Thymus (tissue), 11 donors: ENCODE results near the gene NF1. TPM values are rescaled to one million over a fixed set of nuclear protein-coding genes. Genes with fewer than 3 reads are reported as not detected.

Source experiments
- DNase-seq, 9 donors: peaks; one replicate each; pipeline ENCODE4 v3.0.0-alpha.2; 2013; ENCODE audit warnings: low spot score in 9 of 9, low read depth in 6 of 9, missing footprints in 1 of 9
- H3K27ac ChIP-seq, 2 donors: one replicate each; pipeline ENCODE4 v1.5.1; 2013; ENCODE audit warnings: control low read depth in 1 of 2, low read depth in 1 of 2, low read length in 1 of 2, mild to moderate bottlenecking in 1 of 2, moderate library complexity in 1 of 2
- H3K27me3 ChIP-seq, 2 donors: one replicate each; pipeline ENCODE4 v1.5.1; 2013; ENCODE audit warnings: low read length in 1 of 2; ENCODE audit not compliant: control insufficient read depth in 2 of 2, insufficient read depth in 1 of 2
- H3K36me3 ChIP-seq, 2 donors: one replicate each; pipeline ENCODE4 v1.5.1; 2013; ENCODE audit warnings: low read length in 1 of 2, mild to moderate bottlenecking in 1 of 2, moderate library complexity in 1 of 2; ENCODE audit not compliant: control insufficient read depth in 2 of 2, insufficient read depth in 2 of 2
- H3K4me1 ChIP-seq, 2 donors: one replicate each; pipeline ENCODE4 v1.5.1; 2013; ENCODE audit warnings: low read length in 2 of 2; ENCODE audit not compliant: control insufficient read depth in 2 of 2, insufficient read depth in 2 of 2
- H3K4me3 ChIP-seq, 2 donors: one replicate each; pipeline ENCODE4 v1.5.1; 2013; ENCODE audit warnings: low read length in 2 of 2, control low read depth in 1 of 2, mild to moderate bottlenecking in 1 of 2
- H3K9me3 ChIP-seq, 2 donors: one replicate each; pipeline ENCODE4 v1.5.1; 2013; ENCODE audit warnings: low read length in 1 of 2, mild to moderate bottlenecking in 1 of 2; ENCODE audit not compliant: control insufficient read depth in 2 of 2, insufficient read depth in 1 of 2
- WGBS: extraction: QIAGEN DNeasy Blood & Tissue Kit; methylation state at CpG from one replicate; pipeline ENCODE4 v1.1.7; 2013; 5-methylcytosine and 5-hydroxymethylcytosine counted together
- polyA plus RNA-seq: library from polyadenylated mRNA; stranded (reverse); fragments of 200-250 nt; gene quantifications from one replicate; pipeline ENCODE4 v1.2.3, GENCODE V29; 2013
- total RNA-seq: library from RNA; stranded (reverse); fragments of 120-200 nt; gene quantifications from one replicate; pipeline ENCODE4 v1.2.4, GENCODE V29; 2013
- donor health status: healthy.

Gene NF1
- total and polyA plus RNA-seq, 2 donors: 10.3 to 16.6 TPM

DNA sequence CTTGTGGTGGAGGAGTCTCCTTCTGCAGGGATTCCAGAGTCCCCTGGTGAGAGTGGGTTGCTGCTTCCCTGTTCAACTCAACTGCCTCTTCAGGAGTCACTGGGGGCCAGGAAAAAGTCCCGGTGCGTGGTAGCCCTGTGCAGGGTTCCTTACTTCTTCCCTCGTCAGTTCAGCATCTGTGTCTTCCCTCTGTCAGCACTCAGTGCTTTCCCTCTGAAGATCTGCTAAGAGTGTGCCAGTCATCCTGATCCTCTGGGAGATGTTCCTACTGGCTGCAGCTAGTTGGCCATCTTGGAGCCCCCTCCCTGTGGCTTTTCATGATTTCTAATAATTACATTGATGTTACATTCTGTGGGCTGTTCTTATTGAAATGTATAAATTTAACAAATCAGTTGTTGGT lies 36.5 kb downstream of the NF1 start:
- 96% methylated on average over 3 of the region's 3 CpGs for WGBS
- Histone ChIP-seq H3K4me1 (peaks cover 0 to 2% of the 10 kb centered on the region in 2 donors), H3K27me3 (no peaks in the 10 kb centered on the region), H3K4me3 (no peak overlapping the region), H3K9me3 (peaks cover 0 to 2% of the 10 kb centered on the region in 2 donors), H3K27ac (no peak overlapping the region), H3K36me3 (no peaks in the 10 kb centered on the region)
- DNase-seq: no peak

DNA sequence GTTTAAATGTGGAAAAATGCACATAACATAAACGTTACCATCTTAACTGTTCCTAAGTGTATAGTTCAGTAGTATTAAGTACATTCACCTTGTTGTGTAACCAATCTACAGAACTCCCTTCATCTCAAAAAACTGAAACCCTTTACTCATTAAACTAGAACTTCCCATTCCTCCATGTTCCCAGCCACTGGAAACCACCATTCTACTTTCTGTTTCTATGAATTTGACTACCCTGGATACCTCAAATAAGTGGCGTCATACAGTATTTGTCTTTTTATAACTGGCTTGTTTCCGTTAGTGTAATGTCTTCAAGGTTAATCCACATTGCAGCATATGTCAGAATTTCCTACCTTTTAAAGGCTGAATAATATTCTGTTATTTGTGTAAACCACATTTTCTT lies 38.2 kb downstream of the NF1 start:
- DNase-seq: no peak
- Histone ChIP-seq H3K36me3 (no peaks in the 10 kb centered on the region), H3K4me1 (peaks cover 0 to 2% of the 10 kb centered on the region in 2 donors), H3K9me3 (peaks cover 0 to 2% of the 10 kb centered on the region in 2 donors), H3K4me3 (no peak overlapping the region), H3K27me3 (no peaks in the 10 kb centered on the region), H3K27ac (no peak overlapping the region)
- over 99% methylated on average over 3 of the region's 3 CpGs for WGBS

DNA sequence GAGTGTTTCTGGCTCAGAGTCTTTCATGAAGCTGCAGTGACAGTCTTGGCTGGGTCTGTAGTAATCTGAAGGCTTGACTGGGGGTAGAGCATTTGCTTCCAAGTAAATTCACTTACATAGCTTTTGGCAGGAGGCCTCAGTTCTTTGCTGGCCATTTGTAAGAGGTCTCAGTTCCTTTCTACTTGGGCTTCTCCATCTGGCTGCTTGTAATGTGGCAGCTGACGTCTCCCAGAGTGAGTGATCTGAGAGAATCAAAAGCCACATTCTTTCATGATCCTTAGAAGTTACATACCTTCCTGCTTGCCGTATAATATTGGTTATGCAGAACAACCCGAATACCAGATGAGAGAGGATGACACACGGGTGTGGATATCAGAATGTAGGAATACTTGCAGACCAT lies 39.8 kb downstream of the NF1 start:
- no peaks in the 10 kb centered on the region for H3K36me3 ChIP-seq
- no peak overlapping the region for H3K27ac ChIP-seq
- H3K9me3 ChIP-seq: peaks cover 0 to 2% of the 10 kb centered on the region in 2 donors
- H3K4me1 ChIP-seq: peaks cover 0 to 2% of the 10 kb centered on the region in 2 donors
- DNase-seq: peak in 1 of 9 donors; percentile 39
- WGBS: 39% methylated on average over 4 of the region's 4 CpGs
- no peak overlapping the region for H3K4me3 ChIP-seq
- no peaks in the 10 kb centered on the region for H3K27me3 ChIP-seq

DNA sequence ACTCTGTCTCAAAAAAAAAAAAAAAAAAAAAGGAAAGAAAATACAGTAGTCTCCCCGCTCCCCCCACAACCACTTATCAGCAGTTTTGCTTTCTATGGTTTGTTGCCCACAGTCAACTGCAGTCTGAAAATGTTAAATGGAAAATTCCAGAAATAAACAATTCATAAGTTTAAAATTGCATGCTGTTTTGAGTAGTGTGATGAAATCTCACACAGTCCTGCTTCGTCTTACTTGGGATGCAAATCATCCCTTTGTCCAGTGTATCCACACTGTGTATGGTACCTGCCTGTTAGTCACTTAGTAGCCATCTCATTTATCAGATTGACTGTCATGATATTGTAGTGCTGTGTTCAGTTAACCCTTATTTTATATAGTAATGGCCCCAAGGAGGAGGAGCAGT lies 41.5 kb downstream of the NF1 start:
- H3K4me1 ChIP-seq: peaks cover 0 to 2% of the 10 kb centered on the region in 2 donors
- 97% methylated on average over 2 of the region's 2 CpGs for WGBS
- H3K4me3 ChIP-seq: no peak overlapping the region
- DNase-seq: no peak
- no peaks in the 10 kb centered on the region for H3K36me3 ChIP-seq
- no peaks in the 10 kb centered on the region for H3K27me3 ChIP-seq
- no peak overlapping the region for H3K27ac ChIP-seq
- no peaks in the 10 kb centered on the region for H3K9me3 ChIP-seq

DNA sequence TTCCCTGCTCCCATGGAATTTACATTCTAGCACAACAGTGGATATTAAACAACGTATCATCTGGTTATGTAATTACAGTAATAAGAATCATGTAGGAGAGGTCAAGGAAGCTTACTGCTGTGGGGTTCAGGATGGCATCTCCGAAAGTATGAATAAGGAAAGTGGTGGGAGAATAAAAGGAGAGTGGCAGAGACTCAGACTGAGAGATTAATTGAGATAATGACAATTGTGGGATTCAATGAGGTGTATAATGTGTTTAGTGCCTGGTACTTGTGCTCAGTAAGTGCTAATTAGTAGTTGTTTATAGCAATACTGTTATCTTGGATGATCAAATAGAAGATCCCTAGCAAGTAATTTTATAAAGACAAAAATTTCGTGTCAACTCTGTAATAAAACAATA lies 45.3 kb downstream of the NF1 start:
- no peak overlapping the region for H3K27ac ChIP-seq
- no peak overlapping the region for H3K4me3 ChIP-seq
- WGBS: over 99% methylated on average over 3 of the region's 3 CpGs
- no peaks in the 10 kb centered on the region for H3K27me3 ChIP-seq
- DNase-seq: no peak
- H3K9me3 ChIP-seq: no peaks in the 10 kb centered on the region
- H3K4me1 ChIP-seq: no peaks in the 10 kb centered on the region
- H3K36me3 ChIP-seq: no peaks in the 10 kb centered on the region

DNA sequence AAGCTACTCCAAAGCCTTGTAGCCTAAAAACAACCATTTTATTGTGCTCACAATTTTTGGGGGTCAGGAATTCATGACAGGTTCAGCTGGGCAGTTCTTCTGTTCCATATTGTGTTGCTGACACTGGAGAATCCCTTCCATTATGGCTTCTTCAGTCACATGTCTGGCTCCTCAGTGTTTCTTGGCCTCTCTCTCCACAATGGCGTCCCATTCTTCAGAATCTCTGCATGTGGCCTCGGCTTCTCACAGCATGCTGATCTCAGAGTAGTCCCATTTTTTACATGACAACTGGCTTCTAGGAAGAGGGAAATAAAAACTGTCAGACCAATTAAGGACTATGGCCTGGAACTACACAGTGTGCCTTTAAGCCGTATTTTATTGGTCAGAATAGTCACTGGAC lies 49.7 kb downstream of the NF1 start:
- H3K36me3 ChIP-seq: no peaks in the 10 kb centered on the region
- H3K27me3 ChIP-seq: no peaks in the 10 kb centered on the region
- no peaks in the 10 kb centered on the region for H3K4me1 ChIP-seq
- no peak for DNase-seq
- no peaks in the 10 kb centered on the region for H3K9me3 ChIP-seq
- WGBS: 95% methylated on average over 3 of the region's 3 CpGs
- no peak overlapping the region for H3K4me3 ChIP-seq
- no peak overlapping the region for H3K27ac ChIP-seq

DNA sequence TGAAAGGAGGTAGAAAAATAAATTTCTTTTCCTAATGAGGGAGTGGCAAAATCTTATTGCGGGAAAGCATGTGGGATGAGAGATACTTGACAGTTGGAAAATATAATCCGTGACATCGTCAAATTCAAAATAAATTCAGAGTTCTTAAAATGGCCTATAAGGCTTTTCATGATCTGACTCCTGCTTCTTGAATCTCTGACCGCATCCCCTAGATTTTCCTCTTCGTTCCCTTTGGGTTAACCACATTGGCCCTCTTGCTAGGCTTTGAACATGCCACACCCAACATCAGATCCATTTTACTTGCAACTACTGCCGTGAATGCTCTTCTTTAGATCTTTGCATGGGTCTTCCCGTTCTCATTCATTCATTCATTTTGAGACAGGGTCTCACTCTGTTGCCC lies 50.1 kb downstream of the NF1 start:
- H3K4me3 ChIP-seq: no peak overlapping the region
- H3K27me3 ChIP-seq: no peaks in the 10 kb centered on the region
- no peak for DNase-seq
- no peak overlapping the region for H3K27ac ChIP-seq
- H3K4me1 ChIP-seq: no peaks in the 10 kb centered on the region
- WGBS: 83% methylated on average over 7 of the region's 7 CpGs
- H3K36me3 ChIP-seq: no peaks in the 10 kb centered on the region
- no peaks in the 10 kb centered on the region for H3K9me3 ChIP-seq

DNA sequence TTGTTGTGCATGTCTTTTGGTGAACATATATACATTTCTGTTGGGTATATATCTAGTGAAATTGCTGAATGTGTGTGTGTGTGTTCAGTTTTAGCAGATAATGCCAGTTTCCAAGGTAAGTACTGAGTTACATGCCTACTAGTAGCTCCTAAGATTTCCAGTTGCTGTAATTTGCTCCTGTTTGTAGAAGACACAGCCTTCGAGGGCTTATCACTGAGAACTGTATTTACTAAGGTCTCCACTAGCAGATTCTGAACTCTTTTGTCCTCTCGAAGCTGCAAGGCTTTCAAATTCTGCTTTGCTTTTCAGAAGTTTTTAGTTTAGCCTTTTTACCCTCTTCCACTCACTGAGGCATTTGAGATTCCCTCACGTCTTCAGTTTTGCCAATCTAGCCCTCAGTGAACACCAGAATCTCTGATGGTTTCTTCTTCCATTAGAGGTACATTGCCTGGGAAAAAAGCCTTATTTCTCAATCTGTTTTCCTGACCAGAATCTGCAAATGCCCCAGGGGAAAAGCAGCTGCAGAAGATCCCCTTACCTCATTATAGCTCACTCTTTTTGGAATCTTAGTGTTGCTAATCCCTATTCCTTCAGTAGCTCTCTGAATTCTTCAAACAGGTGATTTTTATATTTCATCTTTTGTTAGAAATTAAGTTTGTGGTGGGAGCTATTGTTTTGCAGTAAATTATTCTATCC lies 52.9 kb downstream of the NF1 start:
- 96% methylated on average over 3 of the region's 3 CpGs for WGBS
- no peaks in the 10 kb centered on the region for H3K4me1 ChIP-seq
- no peaks in the 10 kb centered on the region for H3K36me3 ChIP-seq
- DNase-seq: no peak
- no peaks in the 10 kb centered on the region for H3K9me3 ChIP-seq
- no peak overlapping the region for H3K27ac ChIP-seq
- no peaks in the 10 kb centered on the region for H3K27me3 ChIP-seq
- H3K4me3 ChIP-seq: no peak overlapping the region

DNA sequence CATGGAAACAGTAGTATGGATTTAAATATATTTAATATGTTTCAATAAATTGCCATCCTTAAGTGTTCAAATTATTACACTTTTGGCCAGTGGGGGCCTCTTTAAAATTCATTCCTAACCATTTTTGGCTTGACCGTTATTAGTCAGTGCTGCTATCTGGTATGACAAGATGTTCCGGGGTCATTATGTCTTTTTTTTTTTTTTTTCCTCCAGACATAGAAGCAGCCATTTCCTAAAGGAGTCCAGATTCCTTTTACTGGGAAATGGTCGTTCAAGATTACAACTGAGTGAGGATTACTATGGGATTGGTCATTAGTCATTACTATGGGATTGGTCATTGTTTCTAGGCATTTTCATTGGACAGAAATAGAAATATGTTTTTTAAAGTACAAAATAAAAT lies 53.4 kb downstream of the NF1 start:
- WGBS: 96% methylated on average over 3 of the region's 3 CpGs
- Histone ChIP-seq H3K9me3 (no peaks in the 10 kb centered on the region), H3K36me3 (no peaks in the 10 kb centered on the region), H3K4me3 (no peak overlapping the region), H3K27ac (no peak overlapping the region), H3K27me3 (no peaks in the 10 kb centered on the region), H3K4me1 (no peaks in the 10 kb centered on the region)
- DNase-seq: no peak
